ENCODE data around the gene CEP250.
"Not testable (repeated sequence)": the region's sequence is repeated elsewhere in the genome, so short reads cannot be mapped to it uniquely, and the experiment has no call there.

CEP250 gene

DNA sequence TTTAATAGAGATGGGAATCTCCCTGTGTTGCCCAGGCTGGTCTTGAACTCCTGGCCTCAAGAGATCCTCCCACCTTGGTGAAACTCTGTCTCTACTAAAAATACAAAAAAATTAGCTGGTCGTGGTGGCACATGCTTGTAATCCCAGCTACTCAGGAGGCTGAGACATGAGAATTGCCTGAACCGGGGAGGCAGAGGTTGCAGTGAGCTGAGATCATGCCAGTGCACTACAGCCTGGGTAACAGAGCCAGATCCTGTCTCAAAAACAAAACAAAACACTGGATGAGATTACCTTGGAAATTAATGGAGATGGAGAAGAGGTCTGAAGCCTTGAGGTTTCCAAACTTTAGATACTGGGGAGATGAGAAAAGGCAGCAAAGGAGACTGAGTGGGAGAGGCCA lies 2.1 kb downstream of the CEP250 start:
- DNase-seq (ENCODE audit: low read depth): not testable (repeated sequence)

DNA sequence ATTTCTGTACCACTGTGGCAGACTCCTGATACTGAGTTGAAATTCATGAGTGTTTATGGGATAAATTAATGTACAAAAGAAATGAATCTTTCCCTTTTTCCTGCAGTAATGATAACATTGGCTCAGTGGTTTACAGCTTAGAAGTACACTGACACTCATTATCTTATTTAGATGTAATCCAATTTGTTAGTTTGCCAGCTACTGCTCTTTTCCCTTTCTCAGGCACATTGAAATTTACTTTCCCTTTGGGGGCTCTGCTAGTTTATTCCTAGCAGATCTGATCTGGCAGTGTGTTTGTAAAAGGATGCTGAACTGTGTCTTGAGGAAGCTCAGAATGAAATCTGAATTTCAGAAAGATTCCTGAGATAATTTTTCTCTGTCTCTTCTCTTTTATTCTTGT lies 3.0 kb downstream of the CEP250 start:
- DNase-seq (ENCODE audit: low read depth): no peak

GRCh38 chr20:35461620-35462019 lies 6.2 kb downstream of the CEP250 start:
- DNase-seq (ENCODE audit: low read depth): no peak

- no peak for DNase-seq (ENCODE audit: low read depth)
Observed at GRCh38 chr20:35462351-35462750, 7.0 kb downstream of the CEP250 start.

- peak; percentile 6 for DNase-seq (ENCODE audit: low read depth)
Observed at GRCh38 chr20:35463455-35464300, 8.3 kb downstream of the CEP250 start.

GRCh38 chr20:35465976-35466375 lies 10.6 kb downstream of the CEP250 start:
- no peak for DNase-seq (ENCODE audit: low read depth)

DNA sequence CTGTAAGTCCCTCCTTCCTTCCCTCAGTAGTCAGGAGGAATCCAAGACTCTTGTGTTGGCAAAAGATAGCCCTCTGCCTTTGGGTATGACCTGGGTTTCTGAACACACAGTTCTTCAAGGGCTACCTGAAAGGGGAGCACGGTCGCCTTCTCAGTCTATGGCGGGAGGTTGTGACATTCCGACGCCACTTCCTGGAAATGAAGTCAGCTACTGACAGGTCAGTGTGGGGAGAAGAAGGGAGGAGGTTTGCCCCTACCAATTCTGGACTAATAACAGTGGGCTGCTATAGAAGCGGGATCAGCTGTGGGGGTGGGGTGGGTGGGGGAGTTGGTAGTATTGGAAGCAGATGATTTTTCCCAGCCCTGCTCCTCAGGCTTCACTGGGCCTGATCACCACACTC lies 11.5 kb downstream of the CEP250 start:
- no peak for DNase-seq (ENCODE audit: low read depth)

GRCh38 chr20:35467339-35468224 lies 12.2 kb downstream of the CEP250 start:
- no peak for DNase-seq (ENCODE audit: low read depth)

- DNase-seq (ENCODE audit: low read depth): no peak
Observed at GRCh38 chr20:35468671-35469334, 13.4 kb downstream of the CEP250 start.

DNA sequence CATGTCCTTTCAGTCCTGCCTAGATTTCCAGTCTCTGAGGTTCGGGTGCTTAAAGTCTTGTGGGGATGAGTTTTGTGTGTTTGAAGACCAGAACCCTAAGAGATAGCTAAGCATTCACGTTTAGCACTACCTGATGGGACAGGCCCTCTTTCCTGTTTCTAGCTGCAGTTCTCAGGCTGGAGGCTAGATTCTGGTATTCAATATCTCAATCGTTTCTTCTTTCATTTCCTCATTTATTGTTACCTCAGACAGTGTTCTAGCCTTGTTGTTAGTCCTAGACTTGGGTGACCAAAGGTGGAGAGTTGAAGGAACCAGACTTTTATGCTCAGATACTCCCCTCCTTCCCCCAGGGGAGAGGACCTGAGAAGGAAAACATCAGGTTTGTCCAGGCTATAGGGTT lies 16.8 kb downstream of the CEP250 start:
- no peak for DNase-seq (ENCODE audit: low read depth)

- no peak for DNase-seq (ENCODE audit: low read depth)
Observed at GRCh38 chr20:35473684-35474083, 18.3 kb downstream of the CEP250 start.

DNA sequence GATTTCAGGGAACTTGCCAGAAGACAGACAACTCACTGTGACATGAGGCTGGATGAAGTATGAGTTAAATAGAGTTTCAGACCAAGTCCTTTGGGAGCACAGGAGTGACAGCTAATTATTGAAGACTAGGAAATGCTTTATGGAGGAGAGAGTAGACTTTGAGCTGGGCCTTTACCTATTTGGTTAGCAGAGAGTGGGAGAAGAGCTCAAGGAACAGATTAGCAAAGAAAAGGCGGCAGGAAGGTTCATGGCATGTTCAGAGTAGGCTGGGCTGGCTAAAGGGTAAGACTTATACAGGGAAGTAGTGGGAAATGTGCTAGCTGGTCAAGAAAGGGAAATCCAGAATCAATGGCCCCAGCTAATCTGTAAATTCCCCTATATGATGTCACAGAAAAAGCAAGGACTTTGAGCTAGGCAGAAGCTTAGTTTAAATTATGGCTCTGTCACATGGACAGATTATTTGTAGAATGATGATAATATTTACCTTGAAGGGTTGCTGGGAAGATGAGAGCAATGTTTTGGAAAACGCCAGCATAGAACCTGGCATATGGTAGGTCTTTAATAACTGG lies 19.0 kb downstream of the CEP250 start:
- DNase-seq (ENCODE audit: low read depth): no peak

- DNase-seq (ENCODE audit: low read depth): no peak
Observed at GRCh38 chr20:35476288-35476687, 20.9 kb downstream of the CEP250 start.

DNA sequence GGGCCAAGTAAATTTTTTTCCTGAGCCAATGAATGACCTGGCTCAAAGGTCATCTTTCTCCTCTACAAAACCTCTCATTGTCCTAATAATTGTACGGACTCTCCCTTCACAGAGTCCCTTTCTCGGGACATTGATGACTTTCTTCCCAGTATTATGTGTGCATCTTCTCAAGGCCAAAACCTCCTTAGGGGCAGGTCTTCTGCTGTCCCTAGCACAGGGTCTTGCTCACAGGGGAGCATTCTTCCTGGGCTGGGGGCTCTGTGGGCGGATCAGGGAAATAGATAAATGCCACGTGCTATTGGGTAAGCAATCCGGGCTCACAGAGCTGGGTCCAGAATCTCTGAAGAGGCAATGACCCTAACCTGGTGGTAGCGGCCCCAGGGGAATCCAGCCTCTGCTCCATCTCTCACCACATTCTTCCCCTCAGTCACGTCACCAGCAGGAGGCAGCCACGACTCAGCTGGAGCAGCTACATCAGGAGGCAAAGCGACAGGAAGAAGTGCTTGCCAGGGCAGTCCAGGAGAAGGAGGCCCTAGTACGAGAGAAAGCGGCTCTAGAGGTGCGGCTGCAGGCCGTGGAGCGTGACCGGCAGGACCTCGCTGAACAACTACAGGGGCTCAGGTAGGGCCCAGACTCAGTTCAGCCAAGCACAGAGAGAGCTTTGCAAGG lies 23.5 kb downstream of the CEP250 start:
- no peak for DNase-seq (ENCODE audit: low read depth)

- no peak for DNase-seq (ENCODE audit: low read depth)
Observed at GRCh38 chr20:35479798-35480197, 24.4 kb downstream of the CEP250 start.

- no peak for DNase-seq (ENCODE audit: low read depth)
Observed at GRCh38 chr20:35487479-35487878, 32.1 kb downstream of the CEP250 start.

DNA sequence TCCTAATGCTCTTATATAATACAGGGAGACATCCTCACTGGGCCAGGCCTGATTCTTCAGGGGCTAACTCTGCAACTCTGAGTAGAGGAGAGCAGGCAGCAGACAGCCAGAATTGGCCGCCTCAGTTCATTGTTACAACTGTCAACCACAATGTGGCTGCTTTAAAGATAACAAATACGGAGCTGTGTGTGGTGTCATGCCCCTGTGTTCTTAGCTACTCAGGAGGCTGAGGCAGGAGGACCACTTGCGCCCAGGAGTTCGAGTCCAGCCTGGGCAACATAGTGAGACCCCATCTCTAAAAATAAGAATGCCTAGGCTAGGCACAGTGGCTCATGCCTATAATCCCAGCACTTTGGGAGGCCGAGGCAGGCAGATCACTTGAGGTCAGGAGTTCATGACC lies 34.3 kb downstream of the CEP250 start:
- no peak for DNase-seq (ENCODE audit: low read depth)

GRCh38 chr20:35490736-35491181 lies 35.4 kb downstream of the CEP250 start:
- DNase-seq (ENCODE audit: low read depth): peak; percentile 38

DNA sequence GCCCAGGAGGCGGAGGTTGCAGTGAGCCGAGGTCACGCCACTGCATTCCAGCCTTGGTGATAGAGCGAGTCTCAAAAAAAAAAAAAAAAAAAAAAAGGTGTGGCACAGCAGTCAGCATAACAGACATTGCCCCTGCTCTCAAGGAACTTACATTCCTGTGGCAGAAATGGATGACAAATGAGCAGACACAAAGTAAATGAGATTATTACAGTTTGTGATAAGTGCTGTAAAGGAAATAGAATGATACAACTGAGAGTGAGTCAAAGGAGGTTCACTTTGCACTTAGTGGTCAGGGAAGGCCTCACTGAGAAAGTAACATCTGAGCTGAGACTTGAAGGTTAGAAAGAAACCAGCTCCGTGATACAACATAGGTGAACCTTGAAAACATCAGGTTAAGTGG lies 36.4 kb downstream of the CEP250 start:
- no peak for DNase-seq (ENCODE audit: low read depth)

DNA sequence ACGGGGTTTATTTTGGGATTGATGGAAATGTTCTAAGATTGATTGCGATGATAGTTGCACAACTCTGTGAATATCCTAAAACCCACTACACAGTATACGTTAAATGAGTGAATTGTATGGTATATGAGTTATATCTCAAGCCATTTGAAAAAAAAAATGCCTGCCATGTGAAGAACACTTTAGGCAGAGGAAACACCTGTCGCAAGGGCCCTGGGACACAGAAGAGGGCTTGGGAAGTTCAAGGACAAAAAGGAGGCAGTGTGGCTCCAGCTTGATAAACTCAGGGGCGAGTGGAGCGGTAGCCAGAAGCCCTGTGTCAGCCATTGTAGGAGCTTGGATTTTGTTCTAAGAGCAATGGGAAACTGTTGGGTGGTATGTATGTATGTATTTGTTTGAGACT lies 37.0 kb downstream of the CEP250 start:
- DNase-seq (ENCODE audit: low read depth): no peak

DNA sequence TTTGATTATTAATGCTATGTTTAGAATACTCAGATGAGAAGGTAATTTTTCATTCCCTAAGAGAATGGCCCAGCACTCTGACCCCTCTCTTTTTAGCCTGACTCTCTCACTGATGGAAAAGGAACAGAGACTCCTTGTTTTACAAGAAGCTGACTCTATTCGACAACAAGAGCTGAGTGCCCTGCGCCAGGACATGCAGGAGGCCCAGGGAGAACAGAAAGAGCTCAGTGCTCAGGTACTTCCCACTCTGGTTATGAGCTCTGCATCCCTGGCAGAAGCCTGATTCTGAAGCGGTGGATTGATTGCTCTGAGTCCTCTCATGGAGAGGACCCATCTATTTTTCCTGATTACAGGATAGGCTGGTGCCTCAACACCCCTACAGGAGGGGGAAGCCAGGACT lies 41.1 kb downstream of the CEP250 start:
- no peak for DNase-seq (ENCODE audit: low read depth)

DNA sequence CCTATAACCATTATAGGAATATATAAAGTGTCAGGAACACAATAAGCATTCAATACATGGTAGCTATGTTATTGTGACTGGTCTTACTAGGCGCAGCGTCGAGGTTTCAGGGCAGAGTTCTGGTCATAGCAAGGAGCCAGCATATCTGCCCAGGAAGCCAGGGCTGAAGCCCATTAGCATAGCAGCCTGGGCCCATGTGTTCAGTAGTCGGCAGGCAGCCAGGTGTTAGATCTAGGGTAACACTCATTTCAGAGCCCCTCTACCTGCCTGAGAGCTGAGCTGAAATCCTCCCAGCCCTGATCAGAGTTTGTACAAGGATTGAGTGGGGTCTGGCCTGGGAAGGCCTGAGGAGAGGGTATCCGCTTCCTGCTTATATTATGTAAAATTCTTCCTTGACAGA lies 41.9 kb downstream of the CEP250 start:
- no peak for DNase-seq (ENCODE audit: low read depth)

Data from stimulated activated CD8-positive, alpha-beta memory T cell treated with anti-CD3 and anti-CD28 coated beads, Interleukin-7, amount 100 ng/mL, for 24 hours (primary cell).